MM.1S (cell line): ENCODE measurements around the gene CSRNP3.

Experiments used
- CTCF ChIP-seq: fragments of 300-600 bp; sonication (generic); IDR thresholded peaks from 2 replicates; pipeline ENCODE4 v1.5.1; 2016; ENCODE audit warnings: antibody characterized with exemption, low read length, mixed read lengths
- EZH2 ChIP-seq: fragments of 300-600 bp; sonication (generic); optimal IDR thresholded peaks from 2 replicates; pipeline ENCODE3; 2017; ENCODE audit warnings: low read depth, mild to moderate bottlenecking, antibody characterized with exemption, low read length, mixed read lengths
- EZH2phosphoT487 ChIP-seq: fragments of 300-600 bp; sonication (generic); IDR thresholded peaks from 2 replicates; pipeline ENCODE4 v1.6.1; 2018; ENCODE audit warnings: antibody characterized with exemption, low read length

- TF ChIP-seq CTCF (no peak), EZH2 (no peak), EZH2phosphoT487 (no peak)
These were observed 59.6 kb downstream of the CSRNP3 start for GRCh38 chr2:165529130-165529529.
